Colonic mucosa (tissue), 4 donors: ENCODE data around the gene ROR1. TPM values are rescaled to one million over a fixed set of nuclear protein-coding genes. Genes with fewer than 3 reads are reported as not detected.
"Not testable (repeated sequence)": the region's sequence is repeated elsewhere in the genome, so short reads cannot be mapped to it uniquely, and the experiment has no call there.

Source experiments
- DNase-seq: peaks from one replicate; pipeline ENCODE4 v3.0.0-alpha.2; 2020
- H3K27ac ChIP-seq: fragments of 200-600 bp; one replicate; pipeline ENCODE4 v1.8.0; 2021
- H3K27me3 ChIP-seq: fragments of 200-600 bp; one replicate; pipeline ENCODE4 v1.8.0; 2021
- H3K36me3 ChIP-seq: fragments of 200-600 bp; one replicate; pipeline ENCODE4 v1.8.0; 2021
- H3K4me1 ChIP-seq: fragments of 200-600 bp; one replicate; pipeline ENCODE4 v1.8.0; 2021; ENCODE audit warnings: mild to moderate bottlenecking
- H3K4me3 ChIP-seq: fragments of 200-600 bp; one replicate; pipeline ENCODE4 v1.8.0; 2021
- H3K9ac ChIP-seq, 2 donors: one replicate each; pipeline ENCODE4 v1.7.0; 2013; ENCODE audit warnings: control low read depth in 2 of 2, low read depth in 2 of 2, low read length in 2 of 2
- H3K9me3 ChIP-seq: fragments of 200-600 bp; one replicate; pipeline ENCODE4 v1.8.0; 2021
- CTCF ChIP-seq: fragments of 200-600 bp; IDR thresholded peaks from one replicate; pipeline ENCODE4 v1.8.0; 2022; ENCODE audit warnings: antibody characterized with exemption, mild to moderate bottlenecking
- intact Hi-C: fragments of 100-400 bp; cut with DNase I; formaldehyde crosslinking; loops from one replicate; pipeline ENCODE4 v1.14.1; 2022
- total RNA-seq, 2 donors: library from RNA; stranded (reverse); fragmentation: NEBNext Ultra II Directional in 1 of 2; extraction: Animal tissue kit (Norgen Biotek cat#: 25700) in 1 of 2; gene quantifications; one replicate each; pipeline ENCODE4 v1.2.1, GENCODE V29; 2021
- donor health status: healthy.
- donor health status: DM: no; HTN: no; CAD: no.
- donor health status: DM: no; HTN: no; CAD: no.

The ROR1 gene
- total RNA-seq, 2 donors from 2014 or later = 5.1 to 6.8 TPM

- Histone ChIP-seq H3K27me3 (no peaks in the 10 kb centered on the region), H3K4me3 (no peak overlapping the region), H3K27ac (no peak overlapping the region), H3K9me3 (no peaks in the 10 kb centered on the region), H3K9ac (no peak overlapping the region), H3K4me1 (no peaks in the 10 kb centered on the region), H3K36me3 (no peaks in the 10 kb centered on the region)
- DNase-seq = no peak
- TF ChIP-seq CTCF = no peak
- intact Hi-C loops = no loop called here
Measured at GRCh38 chr1:63810936-63811469, 37.2 kb downstream of the ROR1 start.

- Histone ChIP-seq H3K27ac (no peak overlapping the region), H3K9me3 (no peaks in the 10 kb centered on the region), H3K9ac (no peak overlapping the region), H3K27me3 (no peaks in the 10 kb centered on the region), H3K4me1 (peaks cover 7% of the 10 kb centered on the region), H3K4me3 (no peak overlapping the region), H3K36me3 (no peaks in the 10 kb centered on the region)
- intact Hi-C loops = no loop called here
- no peak for DNase-seq
- TF ChIP-seq CTCF = no peak
Measured at GRCh38 chr1:63812071-63812700, 38.4 kb downstream of the ROR1 start.

GRCh38 chr1:63813829-63814277 is 40.0 kb downstream of the ROR1 start:
- peaks cover 9% of the 10 kb centered on the region for H3K4me1 ChIP-seq
- no peak for TF ChIP-seq CTCF

GRCh38 chr1:63816217-63816815 is 42.5 kb downstream of the ROR1 start:
- H3K9ac ChIP-seq, H3K4me1 ChIP-seq, H3K27me3 ChIP-seq, H3K27ac ChIP-seq, H3K4me3 ChIP-seq, H3K36me3 ChIP-seq, DNase-seq, intact Hi-C loops, H3K9me3 ChIP-seq: not testable (repeated sequence)

More at GRCh38 chr1:63813829-63814277, 40.0 kb downstream of the ROR1 start:
- intact Hi-C loops = no loop called here
- no peaks in the 10 kb centered on the region for H3K27me3 ChIP-seq
- H3K4me3 ChIP-seq = no peak overlapping the region
- DNase-seq = no peak
- H3K9me3 ChIP-seq = no peaks in the 10 kb centered on the region
- no peaks in the 10 kb centered on the region for H3K36me3 ChIP-seq
- H3K27ac ChIP-seq = no peak overlapping the region
- H3K9ac ChIP-seq = no peak overlapping the region

- DNase-seq = no peak
Measured at GRCh38 chr1:63817152-63817667, 43.4 kb downstream of the ROR1 start.

More at GRCh38 chr1:63817152-63817667, 43.4 kb downstream of the ROR1 start:
- no peak overlapping the region for H3K27ac ChIP-seq
- H3K27me3 ChIP-seq = no peaks in the 10 kb centered on the region
- H3K4me1 ChIP-seq = peaks cover 9% of the 10 kb centered on the region
- intact Hi-C loops = no loop called here
- no peak overlapping the region for H3K9ac ChIP-seq
- TF ChIP-seq CTCF = no peak
- H3K4me3 ChIP-seq = no peak overlapping the region
- no peaks in the 10 kb centered on the region for H3K9me3 ChIP-seq
- H3K36me3 ChIP-seq = no peaks in the 10 kb centered on the region
